Measurements from ENCODE around the gene SOHLH1.

SOHLH1 gene

GRCh38 chr9:135707252-135708138, 8.2 kb upstream of the SOHLH1 start:
- H3K4me3 ChIP-seq (ENCODE audit: low read length), result no peak overlapping the region
- H3K27me3 ChIP-seq (ENCODE audit: control insufficient read depth, low read length), result no peaks in the 10 kb centered on the region
- no peak for TF ChIP-seq EZH2phosphoT487 (IDR thresholded peaks at IDR 0.05; ENCODE audit: borderline replicate concordance, low read length)
- H4K20me1 ChIP-seq (ENCODE audit: control insufficient read depth, insufficient read depth, low read depth, low read length), result no peaks in the 10 kb centered on the region
- H3K4me1 ChIP-seq (ENCODE audit: control insufficient read depth, low read length), result no peaks in the 10 kb centered on the region
- no peaks in the 10 kb centered on the region for H3K79me2 ChIP-seq (ENCODE audit: control insufficient read depth, low read length)
- H3K36me3 ChIP-seq (ENCODE audit: control insufficient read depth, low read length), result no peaks in the 10 kb centered on the region
- no peak overlapping the region for H3K27ac ChIP-seq (ENCODE audit: low read depth, low read length)
- H3K9me2 ChIP-seq (replicated peaks; ENCODE audit: control insufficient read depth, low read length), result no peaks in the 10 kb centered on the region
- H3K9me3 ChIP-seq (ENCODE audit: control insufficient read depth, insufficient read depth, low read length), result no peaks in the 10 kb centered on the region
- H3F3A ChIP-seq (ENCODE audit: control insufficient read depth, insufficient read depth), result no peaks in the 10 kb centered on the region
- H3K4me2 ChIP-seq (ENCODE audit: low read length), result no peak overlapping the region

GRCh38 chr9:135706288-135706687, 7.0 kb upstream of the SOHLH1 start:
- no peaks in the 10 kb centered on the region for H3K79me2 ChIP-seq (ENCODE audit: control insufficient read depth, low read length)
- H3K27me3 ChIP-seq (ENCODE audit: control insufficient read depth, low read length), result no peaks in the 10 kb centered on the region
- H3K36me3 ChIP-seq (ENCODE audit: control insufficient read depth, low read length), result no peaks in the 10 kb centered on the region
- H3K4me3 ChIP-seq (ENCODE audit: low read length), result no peak overlapping the region
- no peak overlapping the region for H3K27ac ChIP-seq (ENCODE audit: low read depth, low read length)
- H3F3A ChIP-seq (ENCODE audit: control insufficient read depth, insufficient read depth), result no peaks in the 10 kb centered on the region
- TF ChIP-seq EZH2phosphoT487 (IDR thresholded peaks at IDR 0.05; ENCODE audit: borderline replicate concordance, low read length), result no peak
- no peak for TF ChIP-seq CTCF (IDR thresholded peaks at IDR 0.05; ENCODE audit: low read depth, low read length, poor library complexity, severe bottlenecking)
- H3K4me1 ChIP-seq (ENCODE audit: control insufficient read depth, low read length), result no peaks in the 10 kb centered on the region
- no peaks in the 10 kb centered on the region for H4K20me1 ChIP-seq (ENCODE audit: control insufficient read depth, insufficient read depth, low read depth, low read length)
- H3K4me2 ChIP-seq (ENCODE audit: low read length), result no peak overlapping the region
- no peaks in the 10 kb centered on the region for H3K9me2 ChIP-seq (replicated peaks; ENCODE audit: control insufficient read depth, low read length)
- H3K9me3 ChIP-seq (ENCODE audit: control insufficient read depth, insufficient read depth, low read length), result no peaks in the 10 kb centered on the region

GRCh38 chr9:135705376-135705775, 6.1 kb upstream of the SOHLH1 start:
- H3K27me3 ChIP-seq (ENCODE audit: control insufficient read depth, low read length), result no peaks in the 10 kb centered on the region
- no peaks in the 10 kb centered on the region for H3K36me3 ChIP-seq (ENCODE audit: control insufficient read depth, low read length)
- no peak overlapping the region for H3K27ac ChIP-seq (ENCODE audit: low read depth, low read length)
- TF ChIP-seq CTCF (IDR thresholded peaks at IDR 0.05; ENCODE audit: low read depth, low read length, poor library complexity, severe bottlenecking) (no peak), EZH2phosphoT487 (IDR thresholded peaks at IDR 0.05; ENCODE audit: borderline replicate concordance, low read length) (no peak)
- no peaks in the 10 kb centered on the region for H4K20me1 ChIP-seq (ENCODE audit: control insufficient read depth, insufficient read depth, low read depth, low read length)
- H3K9me3 ChIP-seq (ENCODE audit: control insufficient read depth, insufficient read depth, low read length), result no peaks in the 10 kb centered on the region
- no peaks in the 10 kb centered on the region for H3K4me1 ChIP-seq (ENCODE audit: control insufficient read depth, low read length)
- H3K9me2 ChIP-seq (replicated peaks; ENCODE audit: control insufficient read depth, low read length), result no peaks in the 10 kb centered on the region
- no peaks in the 10 kb centered on the region for H3K79me2 ChIP-seq (ENCODE audit: control insufficient read depth, low read length)
- H3K4me3 ChIP-seq (ENCODE audit: low read length), result no peak overlapping the region
- no peak overlapping the region for H3K4me2 ChIP-seq (ENCODE audit: low read length)
- H3F3A ChIP-seq (ENCODE audit: control insufficient read depth, insufficient read depth), result no peaks in the 10 kb centered on the region

GRCh38 chr9:135704483-135704882, 5.2 kb upstream of the SOHLH1 start:
- Histone ChIP-seq H3K36me3 (ENCODE audit: control insufficient read depth, low read length) (no peaks in the 10 kb centered on the region), H3K9me2 (replicated peaks; ENCODE audit: control insufficient read depth, low read length) (no peaks in the 10 kb centered on the region)

More at GRCh38 chr9:135704483-135704882, 5.2 kb upstream of the SOHLH1 start:
- no peaks in the 10 kb centered on the region for H3K4me1 ChIP-seq (ENCODE audit: control insufficient read depth, low read length)
- no peaks in the 10 kb centered on the region for H3K79me2 ChIP-seq (ENCODE audit: control insufficient read depth, low read length)
- TF ChIP-seq EZH2phosphoT487 (IDR thresholded peaks at IDR 0.05; ENCODE audit: borderline replicate concordance, low read length) (no peak), CTCF (IDR thresholded peaks at IDR 0.05; ENCODE audit: low read depth, low read length, poor library complexity, severe bottlenecking) (no peak)
- H3F3A ChIP-seq (ENCODE audit: control insufficient read depth, insufficient read depth), result no peaks in the 10 kb centered on the region
- no peaks in the 10 kb centered on the region for H4K20me1 ChIP-seq (ENCODE audit: control insufficient read depth, insufficient read depth, low read depth, low read length)
- no peak overlapping the region for H3K27ac ChIP-seq (ENCODE audit: low read depth, low read length)
- no peak overlapping the region for H3K4me3 ChIP-seq (ENCODE audit: low read length)
- no peaks in the 10 kb centered on the region for H3K27me3 ChIP-seq (ENCODE audit: control insufficient read depth, low read length)
- no peak overlapping the region for H3K4me2 ChIP-seq (ENCODE audit: low read length)
- no peaks in the 10 kb centered on the region for H3K9me3 ChIP-seq (ENCODE audit: control insufficient read depth, insufficient read depth, low read length)

Measured in DOHH2 (cell line).